ENCODE data around the gene STXBP5. TPM values are rescaled to one million over a fixed set of nuclear protein-coding genes. Genes with fewer than 3 reads are reported as not detected.

The STXBP5 gene
- total and polyA plus RNA-seq, 2 of the 4 experiments (the other 2 are of a cell fraction), result 13.2 to 46.4 TPM

- Histone ChIP-seq H3K36me3 (ENCODE audit: control insufficient read depth, insufficient read depth, low read length) (peaks cover 3% of the 10 kb centered on the region; the same call in 1 of the 2 replicates), H4K20me1 (ENCODE audit: insufficient read depth, low read length) (peaks cover 7% of the 10 kb centered on the region; the same call in 1 of the 2 replicates), H2BK120ac (ENCODE audit: low read depth, low read length) (no peak overlapping the region), H4K8ac (ENCODE audit: low read depth in 2 of 2, low read length in 2 of 2) (no peak overlapping the region), H3K9ac (ENCODE audit: low read depth, low read length) (no peak overlapping the region), H4K91ac (ENCODE audit: insufficient read depth, low read depth, low read length) (no peak overlapping the region), H2AFZ (replicated peaks; ENCODE audit: low read length, poor library complexity) (no peak overlapping the region), H3K79me1 (ENCODE audit: low read depth in 1 of 2, low read length in 2 of 2) (peaks cover 10 to 27% of the 10 kb centered on the region in 2 experiments; a peak in 3 of 4 replicates), H3K4me1 (ENCODE audit: control insufficient read depth, insufficient read depth, low read length) (peaks cover 2% of the 10 kb centered on the region; the same call in 1 of the 2 replicates), H3K27ac (ENCODE audit: insufficient read depth, low read length) (no peak overlapping the region), H2AK5ac (ENCODE audit: low read depth, low read length) (no peak overlapping the region), H3K23ac (ENCODE audit: low read depth, low read length) (peak overlapping the region; percentile 11; the same call in 1 of the 2 replicates), H2AK9ac (replicated peaks; ENCODE audit: low read depth, low read length, poor library complexity) (no peak overlapping the region), H2BK15ac (ENCODE audit: low read depth, low read length) (no peak overlapping the region), H4K5ac (ENCODE audit: low read depth, low read length) (no peak overlapping the region), H2BK5ac (ENCODE audit: low read depth, low read length, poor library complexity, severe bottlenecking) (no peak overlapping the region), H3K9me3 (ENCODE audit: control insufficient read depth, insufficient read depth, low read length) (no peaks in the 10 kb centered on the region), H3K4me3 (ENCODE audit: insufficient read depth, low read depth, low read length) (no peak overlapping the region), H3K56ac (ENCODE audit: extremely low read depth, insufficient read depth, low read length) (no peak overlapping the region), H3K18ac (ENCODE audit: low read depth, low read length) (no peak overlapping the region), H3K4me2 (ENCODE audit: low read depth, low read length) (peak overlapping the region; percentile 44; the same call in 1 of the 2 replicates), H3K27me3 (ENCODE audit: control insufficient read depth, insufficient read depth, low read length) (no peaks in the 10 kb centered on the region), H3K4ac (ENCODE audit: low read depth, low read length) (no peak overlapping the region), H3K9me1 (ENCODE audit: insufficient read depth, low read length) (peaks cover 2% of the 10 kb centered on the region; the same call in 1 of the 2 replicates), H2BK20ac (ENCODE audit: low read depth, low read length) (no peak overlapping the region), H3K14ac (replicated peaks; ENCODE audit: low read depth, low read length) (no peak overlapping the region)
- CTCF ChIA-PET, result interaction anchor here (0.6 kb wide), 1 partner anchor 1300 kb away, joined by 3 read pairs; no protein-coding TSS in a partner anchor
- dilution Hi-C loops (cut with HindIII; ENCODE audit: low sequenced_read_pairs, unreplicated experiment), result no loop called here
- ATAC-seq (ENCODE audit: low read depth), result no peak
- WGBS, 2 experiments (ENCODE audit: extremely low coverage in 2 of 2, insufficient read length in 1 of 2), result no CpG with 5 or more reads among the region's 6 CpGs
- POLR2A ChIA-PET (ENCODE audit: unreplicated experiment), result no interaction called here
- TF ChIP-seq RAD21 (IDR thresholded peaks at IDR 0.05; ENCODE audit: low read length) (no peak), RCOR1 (IDR thresholded peaks at IDR 0.05; ENCODE audit: insufficient replicate concordance, low read length) (no peak), CTCF (conservative IDR thresholded peaks at IDR 0.05; ENCODE audit: low read depth, low read length) (no peak), NFE2L2 (IDR thresholded peaks at IDR 0.05; ENCODE audit: low read depth, low read length) (no peak), MAFK (IDR thresholded peaks at IDR 0.05; ENCODE audit: low read depth, low read length) (no peak), MAZ (IDR thresholded peaks at IDR 0.05; ENCODE audit: borderline replicate concordance, low read depth, low read length) (no peak), USF2 (IDR thresholded peaks at IDR 0.05; ENCODE audit: low read depth, low read length) (no peak), SMC3 (IDR thresholded peaks at IDR 0.05; ENCODE audit: low read depth, low read length) (no peak), FOS (IDR thresholded peaks at IDR 0.05; ENCODE audit: low read depth, low read length) (no peak), RFX5 (IDR thresholded peaks at IDR 0.05; ENCODE audit: low read depth, low read length) (no peak), BHLHE40 (IDR thresholded peaks at IDR 0.05; ENCODE audit: low read depth, low read length) (no peak), MXI1 (IDR thresholded peaks at IDR 0.05; ENCODE audit: borderline replicate concordance, low read depth, low read length) (no peak), POLR2A (IDR thresholded peaks at IDR 0.05; ENCODE audit: low read depth, low read length) (no peak), CEBPB (IDR thresholded peaks at IDR 0.05; ENCODE audit: low read depth, low read length) (no peak), ELK1 (IDR thresholded peaks at IDR 0.05; ENCODE audit: borderline replicate concordance, low read depth, low read length) (no peak), CHD1 (IDR thresholded peaks at IDR 0.05; ENCODE audit: low read depth, low read length) (no peak)
- no TSS peak for BruUV-seq (replicated peaks)
- DNase-seq, result no peak
- intact Hi-C loops (cut with micrococcal nuclease), result loop anchor here (10.0 kb wide), 1 partner anchor 213 kb away; no protein-coding TSS in a partner anchor
- in situ Hi-C loops (cut with MboI; ENCODE audit: low sequenced_read_pairs), result loop anchor here (25.0 kb wide), 1 partner anchor 295 kb away; no protein-coding TSS in a partner anchor
Measured at GRCh38 chr6:147207351-147207750, 3.1 kb downstream of the STXBP5 start.

All from IMR-90 (cell line).